H1 (cell line): ENCODE results near the gene ABHD16A. TPM values are rescaled to one million over a fixed set of nuclear protein-coding genes. Genes with fewer than 3 reads are reported as not detected.

Experiments
- GABPA ChIP-seq: IDR thresholded peaks from 2 replicates; pipeline ENCODE4 v1.6.1; 2011; ENCODE audit warnings: mild to moderate bottlenecking, low read length, moderate library complexity, borderline replicate concordance; ENCODE audit not compliant: insufficient read depth
- RAD21 ChIP-seq, 2 experiments: IDR thresholded peaks in 1 of 2; conservative IDR thresholded peaks in 1 of 2; 2 replicates each; pipeline ENCODE4 v1.6.1; 2011; ENCODE audit warnings: low read depth in 2 of 2, low read length in 2 of 2, improper control_type of control experiment in 1 of 2, inconsistent platforms in 1 of 2, mild to moderate bottlenecking in 1 of 2, moderate library complexity in 1 of 2
- YY1 ChIP-seq: IDR thresholded peaks from 2 replicates; pipeline ENCODE4 v1.6.1; 2011; ENCODE audit warnings: low read depth, mild to moderate bottlenecking, low read length
- polyA plus RNA-seq, 7 experiments: library from polyadenylated mRNA; depleted of rRNA in 3 of 7; stranded (reverse) in 5 of 7; unstranded in 2 of 7; fragments of >200 nt in 5 of 7; fragments of 200-250 nt in 2 of 7; gene quantifications; 1 replicate in 5 of 7; 2 replicates in 1 of 7; 4 replicates in 1 of 7; pipeline versions ENCODE4 v1.2.1 to v1.2.3, GENCODE V29; 2011 to 2013; ENCODE audit warnings: missing spikeins in 2 of 7, mixed read lengths in 2 of 7
- total RNA-seq: library from RNA; stranded (reverse); fragmentation: NEBNext Ultra II Directional; extraction: Animal tissue kit (Norgen Biotek cat#: 25700); gene quantifications from 2 replicates; pipeline ENCODE4 v1.2.1, GENCODE V29; 2021

The ABHD16A gene
- total and polyA plus RNA-seq, 2 of the 8 experiments (the other 6 are each of a cell fraction or from before 2014, with no cell fraction given): 32.9 to 40.2 TPM

DNA sequence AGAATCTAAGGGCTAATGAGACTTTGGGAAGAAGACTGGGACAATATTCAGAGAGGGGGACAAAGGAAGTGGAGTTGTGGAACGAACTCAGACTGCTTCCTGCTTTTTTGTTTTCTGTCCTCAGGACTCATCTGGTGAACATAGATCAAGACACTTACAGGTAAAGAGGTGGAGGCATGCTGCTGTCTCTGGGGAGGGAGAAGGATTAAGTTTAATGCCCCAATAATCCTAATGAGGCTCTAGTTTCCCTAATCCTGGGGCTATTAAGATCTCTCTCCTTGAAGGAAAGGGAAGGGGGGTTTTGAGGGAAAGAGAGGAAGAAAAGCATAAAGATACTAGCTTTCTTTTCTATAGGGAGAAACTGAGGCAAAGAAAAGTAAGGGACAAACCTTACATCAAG is 41.3 kb upstream of the ABHD16A start (continued):
- TF ChIP-seq YY1 (no peak), RAD21 (IDR thresholded peaks at IDR 0.05 in 1 of 2, conservative IDR thresholded peaks at IDR 0.05 in 1 of 2; ENCODE audit: low read depth in 2 of 2, low read length in 2 of 2) (no peak), GABPA (no peak)
